ENCODE measurements around the gene NADSYN1. TPM values are rescaled to one million over a fixed set of nuclear protein-coding genes. Genes with fewer than 3 reads are reported as not detected.
A peak's percentile ranks its signal among the peaks of the same experiment; 100 is the strongest.

Gene NADSYN1
- total RNA-seq, 1 donor from 2014 or later = 117 TPM

GRCh38 chr11:71448257-71449171, 4.5 kb upstream of the NADSYN1 start, which contains the start of gene DHCR7:
TSS of gene DHCR7 (minus strand) at chr11:71448393. CDS start at chr11:71444952, 3,441 bp downstream.
- intact Hi-C loops (cut with micrococcal nuclease) = no loop called here
- Mint-ChIP-seq H3K4me3 (ENCODE audit: low read depth) (peak within 1 kb of the TSS; percentile 95), H3K36me3 (ENCODE audit: low read depth) (peaks cover 48% of the 10 kb centered on the region), H3K9me3 (peaks cover 7% of the 10 kb centered on the region), H3K27me3 (ENCODE audit: low read depth) (no peaks in the 10 kb centered on the region), H3K4me1 (ENCODE audit: low read depth) (peaks cover 52% of the 10 kb centered on the region), H3K27ac (peak within 1 kb of the TSS; percentile 81)
- DNase-seq (ENCODE audit: low spot score) = peak; percentile 94

- Mint-ChIP-seq H3K27me3 (ENCODE audit: low read depth) (no peaks in the 10 kb centered on the region), H3K9me3 (peaks cover 7% of the 10 kb centered on the region), H3K4me3 (ENCODE audit: low read depth) (peak overlapping the region; percentile 95), H3K27ac (peak overlapping the region; percentile 81), H3K4me1 (ENCODE audit: low read depth) (peaks cover 52% of the 10 kb centered on the region), H3K36me3 (ENCODE audit: low read depth) (peaks cover 41% of the 10 kb centered on the region)
- intact Hi-C loops (cut with micrococcal nuclease) = no loop called here
- no peak for DNase-seq (ENCODE audit: low spot score)
Measured at GRCh38 chr11:71449596-71449995, 3.4 kb upstream of the NADSYN1 start.

GRCh38 chr11:71450507-71450906, 2.5 kb upstream of the NADSYN1 start:
- H3K4me3 Mint-ChIP-seq (ENCODE audit: low read depth) = peak overlapping the region; percentile 59
- intact Hi-C loops (cut with micrococcal nuclease) = no loop called here
- no peak for DNase-seq (ENCODE audit: low spot score)
- no peaks in the 10 kb centered on the region for H3K27me3 Mint-ChIP-seq (ENCODE audit: low read depth)
- peaks cover 51% of the 10 kb centered on the region for H3K4me1 Mint-ChIP-seq (ENCODE audit: low read depth)
- H3K9me3 Mint-ChIP-seq = peaks cover 7% of the 10 kb centered on the region
- H3K27ac Mint-ChIP-seq = no peak overlapping the region
- H3K36me3 Mint-ChIP-seq (ENCODE audit: low read depth) = peaks cover 42% of the 10 kb centered on the region

GRCh38 chr11:71450939-71451338, 2.1 kb upstream of the NADSYN1 start:
- H3K36me3 Mint-ChIP-seq (ENCODE audit: low read depth) = peaks cover 42% of the 10 kb centered on the region
- peaks cover 50% of the 10 kb centered on the region for H3K4me1 Mint-ChIP-seq (ENCODE audit: low read depth)
- peaks cover 5% of the 10 kb centered on the region for H3K9me3 Mint-ChIP-seq

GRCh38 chr11:71451596-71452198, 1.3 kb upstream of the NADSYN1 start:
- H3K9me3 Mint-ChIP-seq = no peaks in the 10 kb centered on the region
- intact Hi-C loops (cut with micrococcal nuclease) = loop anchor here (2.0 kb wide), 1 partner anchor 37 kb away; no protein-coding TSS in a partner anchor
- no peaks in the 10 kb centered on the region for H3K27me3 Mint-ChIP-seq (ENCODE audit: low read depth)
- H3K36me3 Mint-ChIP-seq (ENCODE audit: low read depth) = peaks cover 42% of the 10 kb centered on the region
- H3K4me1 Mint-ChIP-seq (ENCODE audit: low read depth) = peaks cover 49% of the 10 kb centered on the region
- peak overlapping the region; percentile 89 for H3K4me3 Mint-ChIP-seq (ENCODE audit: low read depth)
- DNase-seq (ENCODE audit: low spot score) = no peak
- H3K27ac Mint-ChIP-seq = peak overlapping the region; percentile 88

More at GRCh38 chr11:71450939-71451338, 2.1 kb upstream of the NADSYN1 start:
- Mint-ChIP-seq H3K27me3 (ENCODE audit: low read depth) (no peaks in the 10 kb centered on the region), H3K4me3 (ENCODE audit: low read depth) (peak overlapping the region; percentile 59), H3K27ac (peak overlapping the region; percentile 74)
- DNase-seq (ENCODE audit: low spot score) = no peak
- intact Hi-C loops (cut with micrococcal nuclease) = no loop called here

- peak overlapping the region; percentile 89 for H3K4me3 Mint-ChIP-seq (ENCODE audit: low read depth)
- no peaks in the 10 kb centered on the region for H3K9me3 Mint-ChIP-seq
- peak; percentile 55 for DNase-seq (ENCODE audit: low spot score)
- H3K27ac Mint-ChIP-seq = peak overlapping the region; percentile 88
- H3K27me3 Mint-ChIP-seq (ENCODE audit: low read depth) = no peaks in the 10 kb centered on the region
- H3K36me3 Mint-ChIP-seq (ENCODE audit: low read depth) = peaks cover 41% of the 10 kb centered on the region
- intact Hi-C loops (cut with micrococcal nuclease) = loop anchor here (2.0 kb wide), 1 partner anchor 36 kb away; no protein-coding TSS in a partner anchor
- peaks cover 43% of the 10 kb centered on the region for H3K4me1 Mint-ChIP-seq (ENCODE audit: low read depth)
Measured at GRCh38 chr11:71452199-71453036, 585 bp upstream of the NADSYN1 start.

GRCh38 chr11:71453918-71454304, 908 bp downstream of the NADSYN1 start:
- H3K36me3 Mint-ChIP-seq (ENCODE audit: low read depth) = peaks cover 46% of the 10 kb centered on the region
- no peaks in the 10 kb centered on the region for H3K9me3 Mint-ChIP-seq
- H3K4me1 Mint-ChIP-seq (ENCODE audit: low read depth) = peaks cover 40% of the 10 kb centered on the region
- peak overlapping the region; percentile 89 for H3K4me3 Mint-ChIP-seq (ENCODE audit: low read depth)
- intact Hi-C loops (cut with micrococcal nuclease) = loop anchor here (2.0 kb wide), 1 partner anchor 35 kb away; no protein-coding TSS in a partner anchor
- no peak for DNase-seq (ENCODE audit: low spot score)
- peak overlapping the region; percentile 88 for H3K27ac Mint-ChIP-seq
- H3K27me3 Mint-ChIP-seq (ENCODE audit: low read depth) = no peaks in the 10 kb centered on the region

- Mint-ChIP-seq H3K27ac (peak overlapping the region; percentile 51), H3K36me3 (ENCODE audit: low read depth) (peaks cover 45% of the 10 kb centered on the region), H3K4me3 (ENCODE audit: low read depth) (peak overlapping the region; percentile 89), H3K27me3 (ENCODE audit: low read depth) (no peaks in the 10 kb centered on the region), H3K4me1 (ENCODE audit: low read depth) (peaks cover 38% of the 10 kb centered on the region), H3K9me3 (no peaks in the 10 kb centered on the region)
- no peak for DNase-seq (ENCODE audit: low spot score)
- intact Hi-C loops (cut with micrococcal nuclease) = no loop called here
Measured at GRCh38 chr11:71454470-71455113, 1.6 kb downstream of the NADSYN1 start.

GRCh38 chr11:71456294-71456693, 3.3 kb downstream of the NADSYN1 start:
- Mint-ChIP-seq H3K27me3 (ENCODE audit: low read depth) (no peaks in the 10 kb centered on the region), H3K4me3 (ENCODE audit: low read depth) (no peak overlapping the region), H3K27ac (no peak overlapping the region), H3K9me3 (no peaks in the 10 kb centered on the region), H3K36me3 (ENCODE audit: low read depth) (peaks cover 61% of the 10 kb centered on the region), H3K4me1 (ENCODE audit: low read depth) (peaks cover 23% of the 10 kb centered on the region)
- no peak for DNase-seq (ENCODE audit: low spot score)
- intact Hi-C loops (cut with micrococcal nuclease) = no loop called here

- intact Hi-C loops (cut with micrococcal nuclease) = no loop called here
- peaks cover 17% of the 10 kb centered on the region for H3K4me1 Mint-ChIP-seq (ENCODE audit: low read depth)
- no peaks in the 10 kb centered on the region for H3K9me3 Mint-ChIP-seq
- peaks cover 64% of the 10 kb centered on the region for H3K36me3 Mint-ChIP-seq (ENCODE audit: low read depth)
- H3K27me3 Mint-ChIP-seq (ENCODE audit: low read depth) = no peaks in the 10 kb centered on the region
- no peak overlapping the region for H3K4me3 Mint-ChIP-seq (ENCODE audit: low read depth)
- no peak overlapping the region for H3K27ac Mint-ChIP-seq
- DNase-seq (ENCODE audit: low spot score) = no peak
Measured at GRCh38 chr11:71456831-71457230, 3.8 kb downstream of the NADSYN1 start.

- peaks cover 75% of the 10 kb centered on the region for H3K36me3 Mint-ChIP-seq (ENCODE audit: low read depth)
Measured at GRCh38 chr11:71458146-71459070, 5.4 kb downstream of the NADSYN1 start.

More at GRCh38 chr11:71458146-71459070, 5.4 kb downstream of the NADSYN1 start:
- Mint-ChIP-seq H3K4me1 (ENCODE audit: low read depth) (peaks cover 12% of the 10 kb centered on the region), H3K9me3 (no peaks in the 10 kb centered on the region), H3K27me3 (ENCODE audit: low read depth) (no peaks in the 10 kb centered on the region), H3K27ac (no peak overlapping the region), H3K4me3 (ENCODE audit: low read depth) (no peak overlapping the region)
- intact Hi-C loops (cut with micrococcal nuclease) = no loop called here
- DNase-seq (ENCODE audit: low spot score) = no peak

Measured in activated T-helper 2 cell treated with anti-CD3 and anti-CD28 coated beads, Interferon-gamma antibody, Interleukin-2, Interleukin-4, amounts not matched to agents 10 μg/mL and 5 μg/mL and 100 μg/mL, durations not matched to agents 14 hours and 24 hours and 36 hours (primary cell).